ENCODE measurements around the gene SLC25A39.

- TF ChIP-seq EZH2 (IDR thresholded peaks at IDR 0.05) (no peak), CTCF (IDR thresholded peaks at IDR 0.05) (no peak)
Observed at GRCh38 chr17:44311562-44312181, 13.0 kb downstream of the SLC25A39 start.

All from neural progenitor cell (in vitro differentiated cells).